Kidney tubule cell (primary cell): ENCODE measurements around the gene RABL2B.

Experiments
- DNase-seq: peaks from one replicate; pipeline ENCODE4 v3.0.0-alpha.2; 2018; ENCODE audit warnings: low spot score

Gene RABL2B

DNA sequence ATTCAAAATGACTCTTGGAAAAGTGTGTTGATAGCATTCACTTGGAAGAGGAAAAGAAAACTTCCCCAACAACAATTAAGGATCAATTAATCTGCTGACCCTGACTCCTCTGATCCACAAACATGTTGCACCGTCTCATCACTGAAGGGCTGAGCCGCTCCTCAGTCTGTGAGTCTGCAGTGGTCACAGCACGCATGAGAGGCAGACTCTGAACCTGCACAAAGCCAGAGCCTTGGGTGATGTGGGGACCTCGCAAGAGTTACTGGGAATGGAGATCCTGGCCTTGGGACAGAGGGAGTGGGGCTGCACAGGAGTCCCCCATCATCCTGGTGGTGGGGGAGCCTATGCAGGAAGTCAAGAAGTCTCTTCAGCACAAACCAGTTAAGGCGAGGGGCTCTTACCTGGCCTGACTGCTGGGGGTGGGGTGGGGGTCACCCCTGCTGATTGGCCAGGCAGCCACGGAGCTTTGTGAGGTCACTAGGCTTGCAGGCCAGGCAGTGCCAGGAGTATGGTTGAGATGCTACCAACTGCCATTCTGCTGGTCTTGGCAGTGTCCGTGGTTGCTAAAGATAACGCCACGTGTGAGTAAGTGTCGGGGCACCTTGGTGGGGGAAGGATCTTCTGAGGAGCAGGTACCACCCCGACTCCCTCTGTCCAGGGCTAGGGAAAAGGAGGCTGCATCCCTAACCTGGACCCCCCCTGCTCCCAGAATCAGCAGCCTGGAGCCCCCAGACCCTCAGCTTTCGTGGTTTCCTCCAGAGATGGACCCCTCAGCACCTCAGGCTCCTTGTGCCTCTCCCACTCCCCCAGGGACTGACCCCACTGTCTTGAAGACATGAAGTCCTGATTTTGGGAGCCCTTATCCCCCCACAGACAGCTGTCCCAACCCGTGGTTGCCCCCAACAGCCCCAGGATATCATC, 45.4 kb downstream of the RABL2B start, which contains the start of gene ACR:
ACR (plus strand) TSS at position 477 of the 921 bp plus-strand sequence; CDS start at position 509, 32 bp downstream.
- DNase-seq = no peak

DNA sequence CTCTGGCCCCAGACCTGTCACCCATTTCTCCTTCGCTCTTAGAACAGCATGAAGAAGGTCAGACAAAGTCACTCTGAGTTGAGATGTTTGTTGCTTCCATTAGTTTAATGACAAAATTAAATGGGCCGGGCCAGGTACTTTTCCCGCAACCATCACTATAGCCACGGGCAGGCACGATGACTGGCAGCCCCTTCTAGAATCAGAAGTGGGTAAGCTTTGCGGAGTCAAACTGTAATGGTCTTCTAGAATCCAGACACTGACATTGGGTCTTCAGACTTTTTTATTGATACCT, 47.8 kb downstream of the RABL2B start:
- no peak for DNase-seq

DNA sequence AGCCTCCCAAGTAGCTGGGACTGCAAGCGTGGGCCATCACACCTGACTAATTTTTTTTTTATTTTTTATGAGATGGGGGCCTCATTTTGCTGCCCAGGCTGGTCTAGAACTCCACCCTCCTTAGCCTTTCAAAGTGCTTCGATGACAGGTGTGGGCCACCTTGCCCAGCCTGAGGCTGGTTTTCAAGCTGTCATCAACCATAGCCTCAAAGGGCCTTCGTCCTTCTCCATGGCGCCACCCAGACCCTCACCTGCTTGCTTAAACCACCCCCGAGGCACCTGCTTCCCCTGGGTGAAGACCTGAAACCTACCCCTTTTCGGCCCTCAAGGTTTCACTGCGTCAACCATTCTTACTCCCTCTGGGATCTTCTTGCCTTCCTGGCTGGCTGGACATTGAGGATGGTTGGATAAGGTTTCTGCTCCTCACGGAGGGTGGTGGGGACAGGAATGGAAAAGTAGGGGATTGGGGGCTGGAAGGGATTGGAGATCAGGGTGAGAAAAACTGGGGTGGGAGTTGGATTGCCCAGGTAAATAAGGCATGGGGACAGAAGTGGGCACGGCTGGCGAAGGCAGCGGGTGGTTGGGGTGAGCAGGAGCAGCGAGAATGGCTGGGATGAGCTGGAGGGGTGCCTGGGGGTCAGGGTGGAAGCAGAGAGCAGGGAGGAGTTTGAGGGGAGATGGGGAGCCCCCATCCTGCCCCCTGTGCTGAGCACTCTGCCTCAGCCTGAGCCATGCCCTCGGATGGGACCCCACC, 48.3 kb downstream of the RABL2B start:
- DNase-seq = no peak

- no peak for DNase-seq
Measured at GRCh38 chr22:50734343-50734771, 49.1 kb downstream of the RABL2B start.

DNA sequence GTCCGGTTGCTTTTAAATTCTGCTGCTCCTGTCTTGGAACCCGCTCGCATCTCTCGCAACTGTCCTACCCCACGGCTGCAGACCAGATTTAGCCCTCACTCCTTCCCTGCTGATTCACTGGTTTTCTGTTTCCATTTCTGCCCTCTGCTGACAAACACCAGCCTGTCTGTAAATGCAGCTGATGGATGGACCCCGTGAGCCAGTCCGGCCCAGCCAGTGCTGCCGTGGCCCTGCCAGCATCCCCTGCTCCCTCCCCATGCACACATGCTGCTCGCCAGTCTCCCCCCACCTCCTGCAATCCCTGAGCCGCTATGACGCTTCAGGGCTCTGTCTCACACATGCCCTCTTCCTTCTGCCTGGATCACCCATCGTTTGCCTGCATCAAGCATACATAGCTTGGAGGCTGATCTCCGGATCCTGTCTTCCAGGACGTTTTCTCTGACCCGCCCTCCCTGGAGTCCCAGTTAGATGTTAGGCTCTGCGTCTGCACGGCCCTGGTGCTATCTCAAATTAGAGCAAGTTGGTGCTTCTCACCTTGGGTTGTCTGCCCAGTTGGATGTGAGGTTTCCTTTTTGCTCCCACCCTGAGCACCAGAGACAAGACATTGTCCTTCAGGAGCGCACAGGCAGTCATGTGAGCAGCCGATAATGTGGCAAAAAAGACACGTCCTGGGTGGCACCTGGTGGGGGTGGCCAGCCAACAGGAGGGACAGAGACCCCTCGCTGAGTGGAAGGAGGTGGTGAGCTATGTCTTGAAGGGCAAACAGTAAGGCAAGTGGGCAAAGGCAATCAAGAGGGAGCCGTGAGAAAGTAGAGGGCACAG, 49.7 kb downstream of the RABL2B start:
- DNase-seq = no peak

- no peak for DNase-seq
Measured at GRCh38 chr22:50732681-50733080, 50.8 kb downstream of the RABL2B start.

- DNase-seq = peak; percentile 17
Measured at GRCh38 chr22:50731811-50732624, 51.4 kb downstream of the RABL2B start.

DNA sequence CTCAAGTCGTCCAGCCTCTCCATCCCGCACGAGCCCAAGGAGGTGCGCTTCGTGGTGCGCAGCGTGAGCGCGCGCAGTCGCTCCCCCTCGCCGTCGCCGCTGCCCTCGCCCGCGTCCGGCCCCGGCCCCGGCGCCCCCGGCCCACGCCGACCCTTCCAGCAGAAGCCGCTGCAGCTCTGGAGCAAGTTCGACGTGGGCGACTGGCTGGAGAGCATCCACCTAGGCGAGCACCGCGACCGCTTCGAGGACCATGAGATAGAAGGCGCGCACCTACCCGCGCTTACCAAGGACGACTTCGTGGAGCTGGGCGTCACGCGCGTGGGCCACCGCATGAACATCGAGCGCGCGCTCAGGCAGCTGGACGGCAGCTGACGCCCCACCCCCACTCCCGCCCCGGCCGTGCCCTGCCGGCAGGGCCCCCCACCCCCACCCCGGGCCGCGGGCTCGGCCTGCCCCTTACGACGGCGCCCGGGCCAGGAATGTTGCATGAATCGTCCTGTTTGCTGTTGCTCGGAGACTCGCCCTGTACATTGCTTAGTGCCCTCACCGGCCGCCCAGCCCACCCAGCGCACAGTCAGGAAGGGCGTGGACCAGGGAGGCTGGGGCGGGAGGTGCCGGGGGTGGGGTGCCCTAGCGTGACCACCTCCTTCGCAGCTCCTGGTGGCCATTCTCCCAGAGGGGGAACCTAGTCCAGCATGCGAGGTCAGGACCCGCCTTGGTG, 52.3 kb downstream of the RABL2B start:
- DNase-seq = no peak

DNA sequence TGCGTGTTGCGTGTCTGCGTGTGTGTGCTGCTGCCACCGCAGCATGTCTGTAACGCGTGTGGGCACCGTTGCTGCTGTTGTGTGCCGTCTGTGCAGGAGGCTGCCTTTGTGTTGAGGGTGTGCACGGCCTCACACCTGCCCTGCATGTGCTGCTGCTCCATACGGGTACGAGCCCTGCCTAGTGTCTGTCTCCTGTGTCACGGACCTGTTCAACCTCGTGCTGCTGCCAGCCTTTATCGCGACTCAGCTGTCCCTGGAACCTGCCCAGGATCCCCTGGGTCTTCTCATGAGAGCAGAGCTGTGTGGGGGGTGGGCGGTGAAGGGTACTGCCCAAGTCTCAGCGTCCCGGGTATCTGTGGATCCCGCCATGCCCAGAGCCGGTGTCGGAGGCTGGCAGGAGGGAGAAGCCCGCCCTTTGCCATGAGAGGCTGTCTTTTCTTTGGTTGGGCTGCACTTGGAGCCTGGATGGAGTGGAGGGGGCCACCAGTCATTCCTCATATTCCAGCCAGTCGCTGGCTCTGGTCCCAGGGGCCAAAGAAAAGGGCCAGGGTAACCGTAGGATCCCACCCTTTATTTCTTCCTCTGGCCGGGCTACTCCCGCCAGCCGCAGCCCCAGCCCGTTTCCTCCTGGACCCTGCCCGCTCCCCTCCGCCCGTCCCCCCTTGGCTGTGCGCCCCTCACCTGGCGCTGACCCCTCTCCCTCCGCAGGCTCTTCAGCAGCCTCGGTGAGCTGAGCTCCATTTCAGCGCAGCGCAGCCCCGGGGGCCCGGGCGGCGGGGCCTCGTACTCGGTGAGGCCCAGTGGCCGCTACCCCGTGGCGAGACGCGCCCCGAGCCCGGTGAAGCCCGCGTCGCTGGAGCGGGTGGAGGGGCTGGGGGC, 53.2 kb downstream of the RABL2B start:
- DNase-seq = no peak

DNA sequence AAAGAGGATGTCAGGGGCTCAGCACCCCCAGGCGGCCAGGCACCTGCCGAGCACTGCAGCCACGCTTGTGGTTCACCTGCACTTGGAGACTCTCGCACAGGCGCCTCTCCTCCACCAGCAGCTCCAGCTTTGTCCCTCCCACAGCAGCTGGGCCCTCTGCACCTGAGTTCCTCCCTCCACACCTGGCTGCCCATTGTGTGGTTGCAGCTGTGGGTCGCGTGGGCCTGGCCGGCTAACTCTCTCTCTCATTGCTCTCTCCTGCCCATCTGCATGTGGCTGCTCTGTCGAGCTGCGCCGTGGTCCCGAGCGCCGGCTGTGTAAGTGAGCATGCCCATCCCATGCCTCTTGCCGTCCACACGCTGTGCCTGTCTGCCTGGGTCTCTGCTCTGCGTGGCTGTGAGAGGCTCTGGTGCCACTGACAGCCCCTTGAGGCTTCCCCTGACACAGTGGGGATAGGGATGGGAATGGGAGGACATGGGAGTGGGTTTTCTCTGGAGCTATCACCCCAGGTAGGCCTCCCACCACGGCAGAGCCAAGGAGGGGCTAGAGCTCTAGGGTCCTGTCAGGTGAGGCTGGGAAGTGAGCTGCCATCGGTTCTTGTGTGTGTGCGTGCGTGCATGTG, 53.9 kb downstream of the RABL2B start:
- DNase-seq = no peak

DNA sequence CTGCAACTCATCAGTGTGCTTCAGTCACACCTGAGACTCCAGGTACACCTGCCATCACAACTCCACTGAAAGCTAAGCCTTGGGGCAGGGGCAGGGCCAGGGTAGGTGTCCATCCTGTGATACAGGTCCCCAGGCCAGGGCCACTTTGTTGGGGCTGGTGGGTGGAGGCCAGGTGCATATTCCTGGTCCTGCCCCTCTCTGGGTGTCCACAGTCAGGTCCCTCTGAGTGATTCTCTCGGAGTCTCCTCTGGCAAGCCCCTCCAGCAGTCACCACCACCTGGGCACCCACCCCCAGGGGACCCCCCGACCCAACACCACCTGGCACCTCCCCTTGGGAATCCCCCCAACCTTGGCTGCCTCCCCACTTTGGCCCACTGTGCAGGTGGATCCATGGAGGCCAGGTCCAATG, 54.9 kb downstream of the RABL2B start:
- no peak for DNase-seq

GRCh38 chr22:50727678-50728522, 55.5 kb downstream of the RABL2B start:
- no peak for DNase-seq

DNA sequence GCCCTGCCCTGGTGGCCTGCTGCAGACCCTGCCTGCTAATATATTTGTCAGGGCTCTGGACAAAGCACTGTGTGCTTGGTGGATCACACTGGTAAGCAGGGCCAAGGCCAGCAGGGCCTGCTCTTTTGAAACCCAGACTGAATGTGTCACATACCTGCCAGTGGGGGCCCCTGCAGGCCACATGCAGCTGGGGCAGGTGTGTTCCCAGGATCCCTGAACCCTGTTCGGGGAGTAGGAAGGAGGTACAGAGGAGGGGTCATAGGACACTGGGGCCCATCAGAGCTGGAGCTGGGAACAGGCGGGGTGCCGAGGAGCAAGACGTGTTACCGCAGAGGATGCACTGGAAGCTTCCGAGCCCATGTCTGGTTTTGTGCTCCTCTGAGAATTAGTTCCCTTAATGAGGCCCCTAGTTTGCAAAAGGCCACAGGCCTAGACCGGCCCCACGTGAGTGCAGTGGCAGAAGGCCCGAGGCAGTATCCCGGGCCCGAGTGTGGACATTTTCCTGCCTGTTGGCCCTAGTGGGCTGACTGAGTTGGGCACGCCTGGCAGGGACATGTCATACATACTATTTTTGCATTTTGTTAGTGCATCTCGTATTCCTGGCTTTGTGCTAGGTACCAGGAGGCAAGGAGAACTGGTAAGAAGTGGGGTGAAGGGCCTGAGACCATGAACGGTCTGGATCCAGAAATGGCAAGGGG, 56.6 kb downstream of the RABL2B start:
- DNase-seq = no peak

- no peak for DNase-seq
Measured at GRCh38 chr22:50725597-50725996, 57.8 kb downstream of the RABL2B start.

DNA sequence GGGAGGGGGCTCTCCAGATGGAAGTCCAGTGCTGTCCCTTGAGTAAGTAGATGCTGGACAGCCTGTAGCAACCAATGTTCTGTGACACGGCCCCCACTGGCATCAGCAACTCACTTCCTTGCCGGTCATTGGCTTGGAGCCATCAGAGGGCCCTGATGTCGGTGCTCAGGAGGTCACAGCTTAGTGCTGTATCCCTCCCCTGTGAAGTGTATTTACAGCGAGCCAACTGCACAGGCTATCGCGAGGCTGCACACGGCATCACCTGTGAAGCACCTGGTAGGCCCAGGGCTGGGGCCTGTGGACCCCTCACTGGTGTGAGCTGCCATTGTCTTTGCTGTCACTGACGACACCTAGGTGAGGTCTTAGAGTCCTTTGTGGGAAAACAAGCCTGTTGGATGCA, 58.8 kb downstream of the RABL2B start:
- DNase-seq = no peak

GRCh38 chr22:50723991-50724390, 59.4 kb downstream of the RABL2B start:
- no peak for DNase-seq

DNA sequence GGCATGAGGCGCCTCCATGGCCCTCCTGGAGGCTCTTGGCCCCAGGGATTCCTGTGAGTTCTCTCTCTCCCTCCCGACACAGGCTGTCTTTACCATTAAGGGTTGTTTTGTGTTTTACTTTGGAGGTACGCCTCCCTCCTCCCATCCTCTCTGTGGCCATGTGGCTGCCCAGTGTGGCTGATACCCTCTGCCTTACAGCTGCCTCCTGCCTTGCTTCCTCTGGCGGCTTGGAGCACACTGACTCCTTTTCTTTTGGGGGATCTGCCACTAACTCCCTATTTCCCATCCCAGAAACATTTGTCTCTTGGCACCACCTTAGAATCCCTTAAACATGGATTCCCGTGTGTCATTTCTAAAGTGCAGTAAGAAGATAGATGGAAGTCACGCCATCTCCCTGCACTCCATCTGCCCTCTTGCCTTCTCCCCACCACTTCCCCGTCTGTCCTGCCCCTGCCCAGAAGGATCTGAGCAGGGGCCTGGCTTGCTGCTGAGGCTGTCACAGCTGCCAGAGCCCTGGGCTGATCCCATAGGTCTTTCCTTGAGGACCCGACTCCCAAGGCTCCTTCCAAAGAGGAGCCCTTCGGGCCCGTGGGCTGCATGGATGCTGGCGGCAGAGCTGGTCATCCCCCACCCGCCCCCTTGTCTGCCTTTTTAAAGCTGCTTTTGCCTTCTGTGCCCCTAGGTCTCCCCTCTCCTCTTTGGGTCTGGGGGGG, 60.6 kb downstream of the RABL2B start:
- DNase-seq = no peak
